Activated CD4-positive, alpha-beta T cell treated with anti-CD3 and anti-CD28 coated beads, Interleukin-2, amount 50 U/mL, for 4 hours (primary cell): ENCODE results near the gene ABCG1.
A peak's percentile ranks its signal among the peaks of the same experiment; 100 is the strongest.
"Not testable (repeated sequence)": the region's sequence is repeated elsewhere in the genome, so short reads cannot be mapped to it uniquely, and the experiment has no call there.

Experiments
- DNase-seq, 2 experiments: peaks; one replicate each; pipeline ENCODE4 v3.0.0-alpha.2; 2020

The ABCG1 gene

GRCh38 chr21:42218836-42219605, at the start of gene ABCG1:
ABCG1 (plus strand) TSS chr21:42219140; CDS start chr21:42219263, 123 bp downstream.
- DNase-seq: peak; percentile 32

GRCh38 chr21:42169758-42170157, 49.2 kb upstream of the ABCG1 start:
- no peak for DNase-seq

- DNase-seq: no peak
Measured at GRCh38 chr21:42171091-42172053, 47.6 kb upstream of the ABCG1 start.

GRCh38 chr21:42172596-42173483, 46.1 kb upstream of the ABCG1 start:
- no peak for DNase-seq

- no peak for DNase-seq
Measured at GRCh38 chr21:42174173-42174572, 44.8 kb upstream of the ABCG1 start.

- no peak for DNase-seq
Measured at GRCh38 chr21:42175110-42175710, 43.7 kb upstream of the ABCG1 start.

- DNase-seq: no peak
Measured at GRCh38 chr21:42176859-42177258, 42.1 kb upstream of the ABCG1 start.

- no peak for DNase-seq
Measured at GRCh38 chr21:42179316-42179715, 39.6 kb upstream of the ABCG1 start.

GRCh38 chr21:42180001-42180400, 38.9 kb upstream of the ABCG1 start:
- DNase-seq: not testable (repeated sequence)

- DNase-seq: no peak
Measured at GRCh38 chr21:42182713-42183371, 36.1 kb upstream of the ABCG1 start.

GRCh38 chr21:42183374-42184266, 35.3 kb upstream of the ABCG1 start:
- no peak for DNase-seq

GRCh38 chr21:42186591-42186990, 32.3 kb upstream of the ABCG1 start:
- DNase-seq: no peak

GRCh38 chr21:42187976-42188653, 30.8 kb upstream of the ABCG1 start:
- DNase-seq: peak; percentile 68 to 72

GRCh38 chr21:42188663-42189062, 30.3 kb upstream of the ABCG1 start:
- DNase-seq: no peak

GRCh38 chr21:42189431-42189830, 29.5 kb upstream of the ABCG1 start:
- DNase-seq: no peak

GRCh38 chr21:42189860-42190485, 29.0 kb upstream of the ABCG1 start:
- no peak for DNase-seq

- DNase-seq: no peak
Measured at GRCh38 chr21:42190486-42190863, 28.5 kb upstream of the ABCG1 start.

- no peak for DNase-seq
Measured at GRCh38 chr21:42191064-42191463, 27.9 kb upstream of the ABCG1 start.
